Heart left ventricle (tissue), 13 donors: ENCODE data around the gene CCBE1.

Experiments used
- CTCF ChIP-seq, 12 donors: fragments of 200-600 bp; sonication (generic) in 4 of 12; IDR thresholded peaks; one replicate each; pipeline versions ENCODE4 v1.5.0 to v1.8.0; 2018 to 2022; ENCODE audit warnings: antibody characterized with exemption in 12 of 12, mild to moderate bottlenecking in 5 of 12
- POLR2A ChIP-seq, 2 donors: fragments of 450-650 bp; IDR thresholded peaks; one replicate each; pipeline ENCODE4 v1.6.1; 2017; ENCODE audit warnings: antibody characterized with exemption in 2 of 2, mild to moderate bottlenecking in 2 of 2, moderate library complexity in 2 of 2
- donor health status: ischemic (EF 13 %, LVEDD 7.1; RV severe dilation, severe dysfunction).
- donor health status: DM: no; HTN: yes; CAD: no.
- donor health status: DM: no; HTN: no; CAD: no.
- donor health status: ischemic (EF 25% LVEDD 6.9; RV normal size, moderate dysfunction).
- donor health status: ischemic (EF 25% LVEDD 5.7; RV mildly dilated, moderate dysfunction).
- donor health status: ischemic (EF 35%, LVEDD 5.7; RV mildly dilated, moderate dysfunction).
- donor health status: nonischemic (EF 11% LVEDD 7.7; RV severe dilation, severe dysfunction).
- donor health status: DM: yes; HTN: yes; CAD: no.
- donor health status: PGD.
- donor health status: ischemic (EF 29% LVEDD 5.4; RV normal size, mild dysfunction).
- donor health status: nonischemic (EF 23%, LVEDD 6.1; RV moderate dilation, normal function).

- no peak for TF ChIP-seq CTCF (IDR thresholded peaks at IDR 0.05)
- TF ChIP-seq POLR2A (IDR thresholded peaks at IDR 0.05) = no peak
Measured at GRCh38 chr18:59712311-59712710, 15.1 kb upstream of the CCBE1 start.
